ENCODE results near the gene HEATR3. TPM values are rescaled to one million over a fixed set of nuclear protein-coding genes. Genes with fewer than 3 reads are reported as not detected.

Gene HEATR3
- total RNA-seq, 4 donors from 2014 or later = 15.6 to 51.8 (median 25.3) TPM

DNA sequence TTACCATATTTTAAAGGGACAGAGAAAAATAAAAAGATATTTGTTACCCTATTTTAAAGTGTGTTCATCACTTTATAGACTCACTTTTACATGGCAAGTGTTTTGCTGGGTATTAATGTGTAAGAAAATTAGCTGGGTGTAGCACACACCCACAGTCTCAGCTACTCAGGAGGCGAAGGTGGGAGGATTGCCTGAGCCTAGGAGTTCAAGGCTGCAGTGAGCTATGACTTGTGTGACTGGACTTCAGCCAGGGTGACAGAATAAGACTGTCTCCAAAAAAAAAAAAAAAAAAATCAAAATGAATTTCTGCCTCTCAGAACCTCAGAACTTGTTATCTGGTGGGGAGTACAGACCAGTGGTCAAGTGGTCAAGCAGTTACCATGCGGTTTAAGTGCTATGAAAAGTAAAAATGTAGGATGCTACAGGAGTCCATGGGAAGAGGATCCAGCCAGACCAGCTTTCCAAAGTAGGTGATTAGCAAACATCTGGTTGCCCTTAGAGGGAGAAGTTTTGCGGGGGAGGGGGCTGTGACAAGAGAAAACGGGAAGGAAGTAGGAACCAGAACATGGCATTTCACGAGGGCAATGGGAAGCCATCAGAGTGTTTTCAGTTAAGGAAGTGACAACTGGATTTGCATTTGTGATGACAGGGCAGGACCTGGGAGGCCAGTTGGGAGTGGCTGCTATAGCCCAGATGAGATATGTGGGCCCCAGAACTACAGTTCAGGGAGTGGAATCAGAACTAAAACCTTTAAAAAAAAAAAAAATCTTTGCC lies 26.8 kb upstream of the HEATR3 start:
- ATAC-seq (ENCODE audit: low FRiP score) (no peak), DNase-seq (ENCODE audit: low spot score) (no peak)

DNA sequence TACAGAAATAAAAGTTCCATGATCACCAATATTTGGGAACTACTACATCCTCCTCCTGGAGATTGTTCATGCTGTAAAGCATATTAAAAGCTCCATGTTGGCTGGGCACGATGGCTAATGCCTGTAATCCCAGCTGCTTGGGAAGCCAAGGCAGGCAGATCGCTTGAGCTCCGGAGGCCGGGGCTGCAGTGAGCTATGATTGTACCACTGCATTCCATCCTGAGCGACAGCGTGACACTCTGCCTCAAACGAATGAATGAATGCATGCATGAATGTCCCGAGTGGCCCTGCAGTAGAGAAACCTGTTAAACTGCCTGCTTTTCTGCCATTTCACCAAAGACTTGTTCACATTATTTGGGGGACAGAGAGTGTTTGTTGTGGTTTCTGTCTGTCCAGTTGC lies 25.8 kb upstream of the HEATR3 start:
- ATAC-seq (ENCODE audit: low FRiP score) (no peak), DNase-seq (ENCODE audit: low spot score) (no peak)
- TF ChIP-seq, protein P1, sequence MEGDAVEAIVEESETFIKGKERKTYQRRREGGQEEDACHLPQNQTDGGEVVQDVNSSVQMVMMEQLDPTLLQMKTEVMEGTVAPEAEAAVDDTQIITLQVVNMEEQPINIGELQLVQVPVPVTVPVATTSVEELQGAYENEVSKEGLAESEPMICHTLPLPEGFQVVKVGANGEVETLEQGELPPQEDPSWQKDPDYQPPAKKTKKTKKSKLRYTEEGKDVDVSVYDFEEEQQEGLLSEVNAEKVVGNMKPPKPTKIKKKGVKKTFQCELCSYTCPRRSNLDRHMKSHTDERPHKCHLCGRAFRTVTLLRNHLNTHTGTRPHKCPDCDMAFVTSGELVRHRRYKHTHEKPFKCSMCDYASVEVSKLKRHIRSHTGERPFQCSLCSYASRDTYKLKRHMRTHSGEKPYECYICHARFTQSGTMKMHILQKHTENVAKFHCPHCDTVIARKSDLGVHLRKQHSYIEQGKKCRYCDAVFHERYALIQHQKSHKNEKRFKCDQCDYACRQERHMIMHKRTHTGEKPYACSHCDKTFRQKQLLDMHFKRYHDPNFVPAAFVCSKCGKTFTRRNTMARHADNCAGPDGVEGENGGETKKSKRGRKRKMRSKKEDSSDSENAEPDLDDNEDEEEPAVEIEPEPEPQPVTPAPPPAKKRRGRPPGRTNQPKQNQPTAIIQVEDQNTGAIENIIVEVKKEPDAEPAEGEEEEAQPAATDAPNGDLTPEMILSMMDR (IDR thresholded peaks at IDR 0.05) = no peak

More for the DNA sequence above, 26.8 kb upstream of the HEATR3 start:
- TF ChIP-seq, protein P1 (IDR thresholded peaks at IDR 0.05) = no peak

DNA sequence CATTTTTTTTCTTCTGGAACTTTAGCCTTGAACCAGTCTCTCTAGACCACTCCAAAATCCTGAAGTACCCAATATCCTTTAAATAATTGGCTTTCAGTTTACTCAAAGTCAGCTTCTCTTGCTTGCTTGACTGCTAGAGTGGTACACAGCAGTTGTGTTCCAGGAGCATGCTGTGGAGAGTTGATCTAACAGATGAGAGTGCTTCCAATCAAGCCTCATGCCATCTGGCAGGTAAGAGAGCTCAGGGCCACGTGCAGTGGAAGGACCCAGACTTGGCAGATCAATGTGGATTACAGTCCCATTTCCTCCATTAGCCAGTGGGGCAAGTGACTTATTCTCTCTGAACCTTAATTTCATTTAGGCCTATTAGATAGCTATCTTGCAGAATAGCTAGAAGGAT lies 25.1 kb upstream of the HEATR3 start:
- ATAC-seq (ENCODE audit: low FRiP score) (no peak), DNase-seq (ENCODE audit: low spot score) (no peak)
- TF ChIP-seq, protein P1 (IDR thresholded peaks at IDR 0.05) = no peak

DNA sequence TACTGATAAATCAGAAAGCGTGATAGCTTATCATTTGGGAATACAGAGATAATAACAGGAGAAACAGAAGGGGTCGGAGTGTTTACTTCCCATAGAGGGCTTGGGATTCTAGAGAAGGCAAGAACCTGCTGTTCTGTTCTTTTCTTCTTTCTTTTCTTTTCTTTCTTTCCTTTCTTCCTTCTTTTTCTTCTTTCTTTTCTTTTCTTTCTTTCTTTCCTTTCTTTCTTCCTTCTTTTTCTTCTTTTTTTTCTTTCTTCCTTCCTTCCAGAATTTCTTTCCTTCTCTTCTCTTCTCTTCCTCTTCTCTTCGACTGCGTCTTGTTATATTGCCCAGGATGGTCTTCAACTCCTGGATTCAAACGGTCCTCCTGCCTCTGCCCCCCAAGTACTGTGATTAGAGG lies 22.4 kb upstream of the HEATR3 start:
- TF ChIP-seq, protein P1 (IDR thresholded peaks at IDR 0.05) = no peak
- DNase-seq (ENCODE audit: low spot score) = no peak
- ATAC-seq (ENCODE audit: low FRiP score) = no peak

DNA sequence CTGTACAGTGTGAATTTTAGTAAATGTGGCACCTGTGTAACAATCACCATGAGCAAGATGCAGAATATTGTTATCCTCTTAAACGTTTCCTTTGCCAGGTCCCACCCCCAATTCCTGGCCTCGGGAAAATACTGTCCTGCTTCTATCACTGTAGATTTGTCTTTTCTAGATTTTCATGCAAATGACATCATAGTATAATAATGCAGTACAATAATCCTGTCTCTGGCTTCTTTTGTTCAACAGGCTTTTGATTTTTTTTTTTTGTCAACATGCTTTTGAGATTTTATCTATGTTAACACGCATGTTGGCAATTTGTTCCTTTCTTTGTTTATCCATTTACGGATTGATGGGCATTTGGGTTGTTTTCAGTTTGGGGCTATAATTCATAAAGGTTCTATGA lies 20.4 kb upstream of the HEATR3 start:
- ATAC-seq (ENCODE audit: low FRiP score) (no peak), DNase-seq (ENCODE audit: low spot score) (no peak)
- TF ChIP-seq, protein P1 (IDR thresholded peaks at IDR 0.05) = no peak

DNA sequence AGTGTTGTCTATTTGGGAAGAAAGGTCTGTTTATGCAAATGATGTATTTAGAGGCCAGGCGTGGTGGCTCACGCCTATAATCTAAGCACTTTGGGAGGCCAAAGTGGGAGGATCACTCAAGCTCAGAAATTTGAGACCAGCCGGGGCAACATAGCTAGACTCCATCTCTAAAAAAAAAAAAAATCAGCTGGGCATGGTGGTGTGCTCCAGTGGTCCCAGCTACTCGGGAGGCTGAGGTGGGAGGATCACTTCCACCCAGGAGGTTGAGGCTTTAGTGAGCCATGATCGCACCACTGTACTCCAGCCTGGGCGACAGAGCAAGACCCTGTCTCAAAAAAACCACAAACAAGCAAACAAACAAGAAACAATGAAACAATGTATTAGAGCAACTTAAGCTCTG lies 18.9 kb upstream of the HEATR3 start:
- TF ChIP-seq, protein P1 (IDR thresholded peaks at IDR 0.05) = no peak
- DNase-seq (ENCODE audit: low spot score) (no peak), ATAC-seq (ENCODE audit: low FRiP score) (no peak)

DNA sequence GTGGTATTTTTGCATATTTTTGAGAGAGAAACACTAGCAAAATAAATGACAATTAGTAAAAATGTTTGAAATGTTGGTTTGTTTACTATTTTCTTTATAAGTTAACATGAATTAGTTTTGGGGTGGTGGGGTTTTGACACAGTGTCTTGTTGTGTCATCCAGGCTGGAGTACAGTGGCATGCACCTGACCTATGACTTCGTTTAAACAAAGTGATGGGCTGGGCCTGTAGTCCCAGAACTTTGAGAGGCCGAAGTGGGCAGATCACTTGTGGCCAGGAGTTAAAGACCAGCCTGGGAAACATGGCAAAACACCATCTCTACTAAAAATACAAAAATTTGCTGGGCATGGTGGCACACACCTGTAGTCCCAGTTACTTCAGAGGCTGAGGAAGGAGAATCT lies 17.9 kb upstream of the HEATR3 start:
- TF ChIP-seq, protein P1 (IDR thresholded peaks at IDR 0.05) = no peak
- DNase-seq (ENCODE audit: low spot score) = no peak
- no peak for ATAC-seq (ENCODE audit: low FRiP score)
